Activated T-cell treated with anti-CD3 and anti-CD28 coated beads, Interleukin-2, amount 50 U/mL, for 72 hours (primary cell): Measurements from ENCODE around the gene APOBEC3H. TPM values are rescaled to one million over a fixed set of nuclear protein-coding genes. Genes with fewer than 3 reads are reported as not detected.

Source experiments
- ATAC-seq, 2 donors: fragments of 150-1000 bp; cut with Tn5 transposase; replicated peaks in 1 of 2; 2 replicates each; pipeline ENCODE4 v1.10.0; 2021; ENCODE audit warnings: moderate library complexity in 2 of 2, mild to moderate bottlenecking in 1 of 2
- DNase-seq, 2 donors: peaks; one replicate each; pipeline ENCODE4 v3.0.0; 2021 to 2022; ENCODE audit warnings: mixed read lengths in 1 of 2
- H3K27ac Mint-ChIP-seq: one replicate; pipeline ENCODE4 v1.8.0; 2022; ENCODE audit warnings: mild to moderate bottlenecking, moderate library complexity, mixed read lengths
- H3K27me3 Mint-ChIP-seq: one replicate; pipeline ENCODE4 v1.8.0; 2022; ENCODE audit warnings: low read depth, mixed read lengths
- H3K36me3 Mint-ChIP-seq, 2 donors: one replicate each; pipeline ENCODE4 v1.8.0; 2022; ENCODE audit warnings: mixed read lengths in 2 of 2, mild to moderate bottlenecking in 1 of 2; ENCODE audit not compliant: insufficient read depth in 2 of 2
- H3K4me1 Mint-ChIP-seq: one replicate; pipeline ENCODE4 v1.8.0; 2022; ENCODE audit warnings: low read depth, mixed read lengths
- H3K4me3 Mint-ChIP-seq, 2 donors: one replicate each; pipeline ENCODE4 v1.8.0; 2022; ENCODE audit warnings: mild to moderate bottlenecking in 2 of 2, mixed read lengths in 2 of 2, moderate library complexity in 2 of 2
- H3K9me3 Mint-ChIP-seq, 2 donors: one replicate each; pipeline ENCODE4 v1.8.0; 2022; ENCODE audit warnings: mixed read lengths in 2 of 2
- total RNA-seq, 2 donors: library from RNA; stranded (reverse); gene quantifications; one replicate each; pipeline ENCODE4 v1.2.3, GENCODE V29; 2022

APOBEC3H gene
- total RNA-seq, 2 donors from 2014 or later, result 21.9 to 24.4 TPM

DNA sequence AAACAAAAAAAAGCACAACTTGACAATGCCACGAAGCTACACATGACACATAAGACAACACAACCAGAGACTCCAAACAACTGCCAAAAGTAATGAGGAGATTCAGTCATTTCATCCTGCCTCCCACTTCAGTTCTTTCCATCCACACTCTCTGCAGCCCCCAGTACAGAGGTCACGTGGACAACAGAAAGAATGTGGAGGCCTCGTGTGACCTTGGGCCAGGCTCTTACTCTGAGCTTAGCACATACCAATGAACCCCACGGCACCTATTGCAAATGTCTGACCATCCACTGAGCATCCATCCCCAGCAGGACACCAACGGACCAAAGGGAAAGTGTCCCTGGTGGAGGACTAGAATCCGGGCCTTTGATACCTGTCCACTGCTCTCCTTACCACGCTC is 42.9 kb downstream of the APOBEC3H start:
- Mint-ChIP-seq H3K27ac (no peak overlapping the region), H3K9me3 (no peaks in the 10 kb centered on the region), H3K4me1 (peaks cover 11% of the 10 kb centered on the region), H3K27me3 (no peaks in the 10 kb centered on the region), H3K4me3 (no peak overlapping the region), H3K36me3 (no peaks in the 10 kb centered on the region)
- DNase-seq (no peak), ATAC-seq (no peak)

GRCh38 chr22:39142088-39142680 is 45.1 kb downstream of the APOBEC3H start:
- ATAC-seq (no peak), DNase-seq (no peak)
- peaks cover 20% of the 10 kb centered on the region for H3K4me1 Mint-ChIP-seq

GRCh38 chr22:39144101-39144767 is 47.2 kb downstream of the APOBEC3H start:
- Mint-ChIP-seq H3K27ac (peak overlapping the region; percentile 34), H3K4me3 (peak overlapping the region; percentile 92 to 95), H3K36me3 (no peaks in the 10 kb centered on the region), H3K9me3 (no peaks in the 10 kb centered on the region), H3K4me1 (peaks cover 29% of the 10 kb centered on the region), H3K27me3 (no peaks in the 10 kb centered on the region)
- ATAC-seq (peak; percentile 45), DNase-seq (peak; percentile 63 to 66)

More at GRCh38 chr22:39142088-39142680, 45.1 kb downstream of the APOBEC3H start:
- no peaks in the 10 kb centered on the region for H3K9me3 Mint-ChIP-seq
- no peaks in the 10 kb centered on the region for H3K27me3 Mint-ChIP-seq
- H3K4me3 Mint-ChIP-seq, result no peak overlapping the region
- H3K27ac Mint-ChIP-seq, result no peak overlapping the region
- H3K36me3 Mint-ChIP-seq, result no peaks in the 10 kb centered on the region

DNA sequence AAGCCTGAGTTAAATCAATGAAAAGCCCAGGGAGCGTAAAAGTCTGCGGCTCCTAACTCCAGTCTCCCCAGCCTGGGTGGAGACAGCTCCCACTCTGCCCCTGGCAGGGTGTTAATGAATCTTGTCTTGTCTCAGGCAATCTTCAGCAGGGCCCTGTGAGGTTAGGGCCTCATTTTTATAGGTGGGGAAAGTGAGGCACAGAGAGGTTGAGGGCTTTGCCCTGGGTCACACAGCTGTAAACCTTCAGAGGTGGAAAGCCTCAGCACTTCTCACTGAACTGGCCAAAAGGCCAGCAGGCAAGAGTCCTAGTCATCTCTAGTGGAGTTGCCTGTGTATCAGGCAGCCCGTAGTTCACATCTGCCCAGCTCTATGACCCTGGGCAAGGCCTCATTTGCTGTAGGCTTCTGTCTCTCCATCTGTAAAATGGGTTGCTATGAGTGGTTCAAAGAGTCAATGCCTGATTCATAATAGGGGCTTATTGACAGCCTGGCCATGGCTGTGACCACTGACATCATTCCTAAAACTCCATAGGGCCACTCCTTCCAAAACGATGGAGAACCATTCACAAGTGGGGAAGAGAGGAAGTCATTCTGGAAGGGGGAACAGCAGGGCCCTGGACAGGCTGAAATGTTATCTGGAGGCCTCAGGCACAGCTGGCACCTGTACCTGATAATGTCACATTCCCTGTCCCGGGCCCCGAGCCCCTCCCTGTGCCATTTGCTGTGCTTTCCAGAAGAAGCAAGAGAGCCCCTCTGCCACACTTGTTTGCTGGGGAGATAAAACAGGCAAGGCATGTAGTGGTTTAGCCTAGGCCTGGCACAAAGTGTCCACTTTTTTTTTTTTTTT is 49.4 kb downstream of the APOBEC3H start:
- Mint-ChIP-seq H3K4me1 (peaks cover 51% of the 10 kb centered on the region), H3K4me3 (peak overlapping the region; percentile 81 to 83), H3K27me3 (no peaks in the 10 kb centered on the region), H3K27ac (peak overlapping the region; percentile 68), H3K36me3 (no peaks in the 10 kb centered on the region), H3K9me3 (no peaks in the 10 kb centered on the region)
- ATAC-seq (no peak), DNase-seq (no peak)

- Mint-ChIP-seq H3K36me3 (no peaks in the 10 kb centered on the region), H3K27ac (peak overlapping the region; percentile 42), H3K27me3 (no peaks in the 10 kb centered on the region), H3K4me3 (peak overlapping the region; percentile 10 to 52), H3K4me1 (peaks cover 52% of the 10 kb centered on the region), H3K9me3 (no peaks in the 10 kb centered on the region)
- no peak for ATAC-seq
- DNase-seq, result no peak
Measured at GRCh38 chr22:39147335-39148025, 50.4 kb downstream of the APOBEC3H start.

DNA sequence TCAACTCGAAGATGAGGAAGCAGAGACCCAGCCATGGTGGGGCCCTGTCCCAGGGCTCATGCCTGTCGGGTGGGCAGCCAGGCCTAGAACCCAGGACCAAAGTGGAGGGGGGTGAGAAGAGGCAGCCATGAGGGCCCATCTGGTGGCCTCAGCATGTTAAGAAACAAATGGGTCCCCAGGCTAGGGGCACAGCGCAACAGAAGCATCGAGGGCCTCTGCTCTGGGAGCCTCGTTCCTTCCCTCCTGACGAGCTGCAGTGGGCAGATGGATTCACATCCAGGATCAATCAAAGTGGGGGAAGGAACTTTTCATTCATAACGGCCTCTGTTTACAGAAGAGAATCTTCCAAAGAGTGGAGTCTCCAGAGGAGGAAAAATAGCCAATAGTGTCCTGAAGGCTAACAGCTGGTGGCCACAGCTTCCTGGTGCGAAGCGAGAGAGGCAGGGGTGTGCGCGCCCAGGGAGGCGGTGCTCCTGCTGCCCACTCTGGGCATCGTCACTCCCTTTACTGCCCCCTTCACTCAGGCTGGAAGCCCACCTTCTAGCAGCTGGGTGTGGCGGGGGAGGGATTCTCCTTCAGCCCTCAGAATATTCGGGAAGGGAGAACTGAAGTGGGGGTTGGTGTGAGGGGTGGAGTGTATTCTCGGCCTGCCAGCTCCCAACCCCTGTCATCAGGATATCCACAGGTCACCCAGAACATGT is 51.1 kb downstream of the APOBEC3H start:
- no peaks in the 10 kb centered on the region for H3K27me3 Mint-ChIP-seq
- DNase-seq (no peak), ATAC-seq (no peak)
- H3K36me3 Mint-ChIP-seq, result no peaks in the 10 kb centered on the region
- H3K9me3 Mint-ChIP-seq, result no peaks in the 10 kb centered on the region
- peak overlapping the region; percentile 58 to 88 for H3K4me3 Mint-ChIP-seq
- no peak overlapping the region for H3K27ac Mint-ChIP-seq
- peaks cover 52% of the 10 kb centered on the region for H3K4me1 Mint-ChIP-seq

GRCh38 chr22:39148727-39149535 is 51.9 kb downstream of the APOBEC3H start:
- ATAC-seq, result peak; percentile 16 to 37
- peaks cover 0 to 1% of the 10 kb centered on the region in 2 donors for H3K36me3 Mint-ChIP-seq
- peaks cover 8% of the 10 kb centered on the region for H3K27me3 Mint-ChIP-seq
- H3K4me1 Mint-ChIP-seq, result peaks cover 56% of the 10 kb centered on the region
- H3K9me3 Mint-ChIP-seq, result no peaks in the 10 kb centered on the region
- peak overlapping the region; percentile 65 for H3K27ac Mint-ChIP-seq
- peak overlapping the region; percentile 58 to 88 for H3K4me3 Mint-ChIP-seq
- peak; percentile 73 to 80 for DNase-seq

DNA sequence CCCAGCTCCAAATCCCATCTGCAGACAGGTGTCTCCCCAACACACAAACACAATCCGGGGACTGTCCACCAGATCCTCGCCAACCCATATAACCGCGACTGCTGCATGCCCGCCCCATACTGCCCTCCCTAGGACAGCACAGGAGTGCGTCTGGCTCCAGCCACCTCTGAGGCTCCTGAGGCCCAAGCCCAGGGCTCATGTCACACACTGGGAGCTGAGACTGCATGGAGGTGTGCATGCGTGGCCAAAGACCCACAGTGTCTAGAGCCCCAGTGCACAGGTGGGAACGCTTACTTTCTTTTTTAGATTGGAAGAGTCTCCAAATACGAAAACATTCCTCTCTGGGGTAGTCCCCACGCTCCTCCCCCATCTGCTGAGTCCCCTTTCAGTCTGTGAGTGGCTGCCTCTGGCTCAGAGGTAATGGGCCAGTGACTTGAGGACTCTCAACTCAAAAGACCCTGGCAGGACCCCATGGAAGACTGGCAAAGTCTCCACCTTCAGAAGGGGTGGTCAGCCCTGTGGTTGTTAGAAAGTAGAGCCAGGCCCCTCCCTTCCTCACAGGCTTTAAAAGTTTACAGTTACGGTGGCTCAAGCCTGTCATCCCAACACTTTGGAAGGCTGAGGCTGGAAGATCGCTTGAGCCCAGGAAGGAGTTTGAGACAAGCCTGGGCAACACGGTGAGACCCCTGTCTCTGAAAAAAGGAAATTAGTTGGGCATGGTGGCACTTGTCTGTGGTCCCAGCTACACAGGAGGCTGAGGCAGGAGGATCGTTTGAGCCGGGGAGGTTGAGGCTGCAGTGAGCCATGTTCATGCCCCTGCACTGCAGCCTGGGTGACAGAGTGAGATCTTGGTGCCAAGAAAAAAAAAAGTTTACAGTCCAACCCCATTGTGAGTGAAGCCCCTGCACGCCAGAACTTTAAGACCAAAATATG is 53.1 kb downstream of the APOBEC3H start:
- ATAC-seq (no peak), DNase-seq (no peak)
- H3K4me3 Mint-ChIP-seq, result peak overlapping the region; percentile 80 to 88
- H3K27ac Mint-ChIP-seq, result peak overlapping the region; percentile 72
- H3K9me3 Mint-ChIP-seq, result no peaks in the 10 kb centered on the region
- peaks cover 17% of the 10 kb centered on the region for H3K27me3 Mint-ChIP-seq
- peaks cover 0 to 1% of the 10 kb centered on the region in 2 donors for H3K36me3 Mint-ChIP-seq
- H3K4me1 Mint-ChIP-seq, result peaks cover 47% of the 10 kb centered on the region

DNA sequence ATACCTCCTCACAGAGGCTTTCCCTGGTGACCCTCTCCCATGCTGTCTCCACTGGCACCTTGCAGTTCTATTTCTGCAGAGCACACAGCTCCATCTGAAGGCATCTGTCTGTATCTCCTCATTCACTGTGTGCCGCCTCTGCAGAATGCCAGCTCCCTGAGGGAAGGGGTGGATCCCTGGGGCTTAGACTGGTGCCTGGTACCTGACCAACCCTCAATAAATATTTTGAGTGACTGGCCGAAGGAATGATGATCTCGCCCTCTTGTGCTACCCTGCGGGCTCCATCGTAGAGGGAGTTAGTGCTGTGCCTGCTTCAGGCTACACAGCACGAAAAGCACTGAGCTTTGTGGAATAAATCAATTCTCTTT is 53.8 kb downstream of the APOBEC3H start:
- ATAC-seq (no peak), DNase-seq (no peak)
- H3K4me3 Mint-ChIP-seq, result peak overlapping the region; percentile 80 to 88
- H3K27me3 Mint-ChIP-seq, result peaks cover 21% of the 10 kb centered on the region
- no peaks in the 10 kb centered on the region for H3K9me3 Mint-ChIP-seq
- peak overlapping the region; percentile 72 for H3K27ac Mint-ChIP-seq
- H3K36me3 Mint-ChIP-seq, result peaks cover 0 to 1% of the 10 kb centered on the region in 2 donors
- H3K4me1 Mint-ChIP-seq, result peaks cover 47% of the 10 kb centered on the region

DNA sequence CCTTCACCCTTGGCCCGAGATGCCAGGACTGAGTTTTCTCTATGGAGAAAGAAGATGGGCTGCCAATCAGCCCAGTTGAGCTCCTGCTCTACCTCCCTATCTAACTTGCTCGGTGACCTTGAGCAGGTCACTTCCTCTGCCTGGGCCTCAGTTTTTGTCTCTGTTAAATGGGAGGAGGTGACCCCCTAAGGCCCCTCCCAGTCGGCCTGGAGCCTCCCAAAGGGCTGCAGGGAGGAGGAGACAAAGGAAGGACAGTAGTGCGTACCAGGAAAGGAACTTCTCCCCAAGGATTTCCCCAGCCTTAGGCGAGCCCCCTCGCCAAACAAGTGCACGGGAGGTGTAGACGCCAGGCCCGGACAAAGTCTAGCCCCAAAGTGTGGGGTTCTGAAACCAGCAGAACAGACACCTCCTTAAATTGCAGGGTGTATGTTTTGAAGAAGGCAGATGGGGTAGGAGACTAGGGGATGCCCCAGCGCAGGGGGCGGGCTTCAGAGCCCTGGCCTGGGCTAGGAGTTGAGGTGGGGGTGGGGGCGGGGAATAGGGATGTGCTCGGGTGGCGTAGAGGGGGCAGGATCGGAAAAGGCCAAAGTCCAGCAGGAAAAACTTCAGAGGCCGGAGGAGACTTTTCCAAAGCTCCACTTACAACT is 54.4 kb downstream of the APOBEC3H start:
- Mint-ChIP-seq H3K27ac (no peak overlapping the region), H3K9me3 (no peaks in the 10 kb centered on the region), H3K36me3 (peaks cover 0 to 1% of the 10 kb centered on the region in 2 donors), H3K4me3 (peak overlapping the region; percentile 80 to 88), H3K27me3 (peaks cover 21% of the 10 kb centered on the region), H3K4me1 (peaks cover 42% of the 10 kb centered on the region)
- no peak for ATAC-seq
- no peak for DNase-seq
